ENCODE data around the gene CCDC70. TPM values are rescaled to one million over a fixed set of nuclear protein-coding genes. Genes with fewer than 3 reads are reported as not detected.

CCDC70 gene
- total and polyA plus RNA-seq, 4 donors = 0.36 TPM; not detected in 3

DNA sequence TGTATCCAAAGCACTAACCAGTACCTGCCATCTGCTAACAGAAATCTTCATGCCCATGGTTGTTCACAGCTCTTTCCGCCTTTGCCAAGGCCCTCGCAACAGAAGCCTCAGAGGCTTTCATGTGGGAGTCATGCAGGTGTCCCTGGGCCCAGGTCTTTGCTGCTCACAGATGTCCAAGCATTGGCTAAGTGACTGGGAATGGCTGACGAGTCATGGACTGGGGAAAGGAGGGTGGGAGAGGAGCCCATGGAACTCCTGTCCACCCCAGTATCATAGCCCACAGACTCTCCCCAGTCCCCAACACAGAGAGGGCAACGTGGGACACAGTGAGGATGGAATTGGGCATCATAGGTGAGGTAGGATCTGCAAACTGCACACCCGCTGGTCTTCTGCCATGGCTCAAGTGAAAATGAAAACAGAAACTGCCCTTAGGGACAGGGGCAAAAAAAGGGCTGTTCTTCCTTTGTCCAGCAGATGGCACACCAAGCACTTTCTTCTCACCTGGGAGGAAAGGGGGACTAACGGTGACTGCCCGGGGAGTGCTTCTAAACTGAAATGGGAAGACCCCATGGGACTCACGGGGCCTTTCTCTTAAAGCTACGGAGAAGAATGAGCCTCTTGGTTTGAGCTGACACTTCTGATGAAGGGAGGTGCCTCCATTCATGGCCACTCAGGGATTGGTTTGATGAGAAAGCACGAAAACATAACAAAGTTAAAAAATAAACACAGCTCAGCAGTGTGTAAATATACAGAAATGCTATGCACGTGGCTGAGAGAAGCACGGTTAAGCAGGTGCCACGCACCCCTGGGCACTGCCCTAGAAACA, 46.7 kb upstream of the CCDC70 start:
- Histone ChIP-seq H3K27ac (ENCODE audit: low read depth in 1 of 2, low read length in 2 of 2) (peak overlapping the region; percentile 26 to 81), H3K4me1 (ENCODE audit: control insufficient read depth in 4 of 4, insufficient read depth in 4 of 4, low read length in 3 of 4) (peaks cover 0 to 13% (median 4%) of the 10 kb centered on the region in 4 donors), H3K9ac (ENCODE audit: low read depth in 1 of 2, low read length in 2 of 2) (peak overlapping the region; percentile 40 to 79), H3K9me3 (ENCODE audit: control insufficient read depth in 4 of 4, low read length in 3 of 4) (no peaks in the 10 kb centered on the region), H3K36me3 (ENCODE audit: control insufficient read depth in 4 of 4, insufficient read depth in 3 of 4, low read depth in 1 of 4, low read length in 3 of 4) (no peaks in the 10 kb centered on the region), H3K4me3 (ENCODE audit: low read depth in 1 of 3, low read length in 3 of 3) (peak overlapping the region; percentile 41 to 56 (median 45)), H3K27me3 (ENCODE audit: control insufficient read depth in 4 of 4, insufficient read depth in 4 of 4, low read length in 3 of 4) (no peaks in the 10 kb centered on the region)
- TF ChIP-seq JUND (IDR thresholded peaks at IDR 0.05) (no peak), ATF3 (IDR thresholded peaks at IDR 0.05) (no peak), HNF4A (conservative IDR thresholded peaks at IDR 0.05) (peak; percentile 24 to 49), HNF4G (IDR thresholded peaks at IDR 0.05) (no peak), RAD21 (IDR thresholded peaks at IDR 0.05) (peak; percentile 92 to 93), FOXA1 (IDR thresholded peaks at IDR 0.05) (peak; percentile 29), RXRA (IDR thresholded peaks at IDR 0.05) (peak in 1 of 2 donors; percentile 65), YY1 (IDR thresholded peaks at IDR 0.05) (peak; percentile 72), FOXA2 (IDR thresholded peaks at IDR 0.05) (peak; percentile 69)
- TF ChIP-seq, protein P1, sequence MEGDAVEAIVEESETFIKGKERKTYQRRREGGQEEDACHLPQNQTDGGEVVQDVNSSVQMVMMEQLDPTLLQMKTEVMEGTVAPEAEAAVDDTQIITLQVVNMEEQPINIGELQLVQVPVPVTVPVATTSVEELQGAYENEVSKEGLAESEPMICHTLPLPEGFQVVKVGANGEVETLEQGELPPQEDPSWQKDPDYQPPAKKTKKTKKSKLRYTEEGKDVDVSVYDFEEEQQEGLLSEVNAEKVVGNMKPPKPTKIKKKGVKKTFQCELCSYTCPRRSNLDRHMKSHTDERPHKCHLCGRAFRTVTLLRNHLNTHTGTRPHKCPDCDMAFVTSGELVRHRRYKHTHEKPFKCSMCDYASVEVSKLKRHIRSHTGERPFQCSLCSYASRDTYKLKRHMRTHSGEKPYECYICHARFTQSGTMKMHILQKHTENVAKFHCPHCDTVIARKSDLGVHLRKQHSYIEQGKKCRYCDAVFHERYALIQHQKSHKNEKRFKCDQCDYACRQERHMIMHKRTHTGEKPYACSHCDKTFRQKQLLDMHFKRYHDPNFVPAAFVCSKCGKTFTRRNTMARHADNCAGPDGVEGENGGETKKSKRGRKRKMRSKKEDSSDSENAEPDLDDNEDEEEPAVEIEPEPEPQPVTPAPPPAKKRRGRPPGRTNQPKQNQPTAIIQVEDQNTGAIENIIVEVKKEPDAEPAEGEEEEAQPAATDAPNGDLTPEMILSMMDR (IDR thresholded peaks at IDR 0.05; ENCODE audit: low read depth, low read length, missing input control) = peak; percentile 86
- TF ChIP-seq, protein P2, sequence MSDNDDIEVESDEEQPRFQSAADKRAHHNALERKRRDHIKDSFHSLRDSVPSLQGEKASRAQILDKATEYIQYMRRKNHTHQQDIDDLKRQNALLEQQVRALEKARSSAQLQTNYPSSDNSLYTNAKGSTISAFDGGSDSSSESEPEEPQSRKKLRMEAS (IDR thresholded peaks at IDR 0.05) = peak; percentile 56
- DNase-seq (ENCODE audit: low spot score) = peak; percentile 71
- WGBS = 23% methylated on average over 13 of the region's 13 CpGs

GRCh38 chr13:51815848-51816247, 45.9 kb upstream of the CCDC70 start:
- no peaks in the 10 kb centered on the region for H3K27me3 ChIP-seq (ENCODE audit: control insufficient read depth in 4 of 4, insufficient read depth in 4 of 4, low read length in 3 of 4)
- H3K4me3 ChIP-seq (ENCODE audit: low read depth in 1 of 3, low read length in 3 of 3) = no peak overlapping the region
- no peak for DNase-seq (ENCODE audit: low spot score)
- no peaks in the 10 kb centered on the region for H3K36me3 ChIP-seq (ENCODE audit: control insufficient read depth in 4 of 4, insufficient read depth in 3 of 4, low read depth in 1 of 4, low read length in 3 of 4)
- no peak overlapping the region for H3K9ac ChIP-seq (ENCODE audit: low read depth in 1 of 2, low read length in 2 of 2)
- TF ChIP-seq RXRA (IDR thresholded peaks at IDR 0.05) (no peak), TAF1 (conservative IDR thresholded peaks at IDR 0.05) (no peak), NR2F2 (IDR thresholded peaks at IDR 0.05) (no peak), HNF4G (IDR thresholded peaks at IDR 0.05) (no peak)
- TF ChIP-seq, protein P1 (IDR thresholded peaks at IDR 0.05; ENCODE audit: low read depth, low read length, missing input control) = no peak
- H3K9me3 ChIP-seq (ENCODE audit: control insufficient read depth in 4 of 4, low read length in 3 of 4) = no peaks in the 10 kb centered on the region
- 87% methylated on average over 11 of the region's 11 CpGs for WGBS
- peak overlapping the region; percentile 26 to 81 for H3K27ac ChIP-seq (ENCODE audit: low read depth in 1 of 2, low read length in 2 of 2)
- peaks cover 0 to 13% (median 4%) of the 10 kb centered on the region in 4 donors for H3K4me1 ChIP-seq (ENCODE audit: control insufficient read depth in 4 of 4, insufficient read depth in 4 of 4, low read length in 3 of 4)

Measured in liver (tissue), 9 donors.